Retinal pigment epithelial cell (primary cell): ENCODE data around the gene XYLT1.
"Not testable (repeated sequence)": the region's sequence is repeated elsewhere in the genome, so short reads cannot be mapped to it uniquely, and the experiment has no call there.

Experiments
- DNase-seq: peaks from one replicate; pipeline ENCODE4 v3.0.0-alpha.2; 2010; ENCODE audit warnings: low read depth
- H3K4me3 ChIP-seq: 2 replicates; pipeline ENCODE4 v1.5.1; 2011; ENCODE audit warnings: mild to moderate bottlenecking, low read length, control low read depth, moderate library complexity
- TF ChIP-seq, protein P1 (sequence below): conservative IDR thresholded peaks from 2 replicates; pipeline ENCODE4 v1.5.1; 2011; ENCODE audit warnings: low read depth, low read length, control low read depth, inconsistent platforms

XYLT1 gene

DNA sequence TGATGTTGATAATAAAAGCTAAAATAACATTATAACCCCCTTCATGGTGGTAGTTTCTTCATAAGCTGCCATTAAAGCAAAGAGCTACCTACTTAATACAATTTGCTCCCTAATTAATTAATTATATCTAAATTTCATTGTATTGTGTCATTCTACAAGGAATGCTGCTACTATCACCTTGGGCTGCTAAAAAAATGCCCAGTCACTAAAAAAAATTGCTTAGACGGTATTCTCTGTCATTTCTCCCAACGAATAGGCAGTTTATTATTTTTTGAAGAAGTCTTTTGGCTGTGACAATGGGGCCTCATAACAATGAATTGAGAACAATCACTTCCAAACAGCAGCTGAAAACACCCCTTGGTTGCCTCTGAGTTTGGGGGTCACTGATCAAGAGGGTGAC lies 59.5 kb downstream of the XYLT1 start:
- no peak for DNase-seq
- H3K4me3 ChIP-seq = no peak overlapping the region
- TF ChIP-seq, protein P1, sequence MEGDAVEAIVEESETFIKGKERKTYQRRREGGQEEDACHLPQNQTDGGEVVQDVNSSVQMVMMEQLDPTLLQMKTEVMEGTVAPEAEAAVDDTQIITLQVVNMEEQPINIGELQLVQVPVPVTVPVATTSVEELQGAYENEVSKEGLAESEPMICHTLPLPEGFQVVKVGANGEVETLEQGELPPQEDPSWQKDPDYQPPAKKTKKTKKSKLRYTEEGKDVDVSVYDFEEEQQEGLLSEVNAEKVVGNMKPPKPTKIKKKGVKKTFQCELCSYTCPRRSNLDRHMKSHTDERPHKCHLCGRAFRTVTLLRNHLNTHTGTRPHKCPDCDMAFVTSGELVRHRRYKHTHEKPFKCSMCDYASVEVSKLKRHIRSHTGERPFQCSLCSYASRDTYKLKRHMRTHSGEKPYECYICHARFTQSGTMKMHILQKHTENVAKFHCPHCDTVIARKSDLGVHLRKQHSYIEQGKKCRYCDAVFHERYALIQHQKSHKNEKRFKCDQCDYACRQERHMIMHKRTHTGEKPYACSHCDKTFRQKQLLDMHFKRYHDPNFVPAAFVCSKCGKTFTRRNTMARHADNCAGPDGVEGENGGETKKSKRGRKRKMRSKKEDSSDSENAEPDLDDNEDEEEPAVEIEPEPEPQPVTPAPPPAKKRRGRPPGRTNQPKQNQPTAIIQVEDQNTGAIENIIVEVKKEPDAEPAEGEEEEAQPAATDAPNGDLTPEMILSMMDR = no peak

DNA sequence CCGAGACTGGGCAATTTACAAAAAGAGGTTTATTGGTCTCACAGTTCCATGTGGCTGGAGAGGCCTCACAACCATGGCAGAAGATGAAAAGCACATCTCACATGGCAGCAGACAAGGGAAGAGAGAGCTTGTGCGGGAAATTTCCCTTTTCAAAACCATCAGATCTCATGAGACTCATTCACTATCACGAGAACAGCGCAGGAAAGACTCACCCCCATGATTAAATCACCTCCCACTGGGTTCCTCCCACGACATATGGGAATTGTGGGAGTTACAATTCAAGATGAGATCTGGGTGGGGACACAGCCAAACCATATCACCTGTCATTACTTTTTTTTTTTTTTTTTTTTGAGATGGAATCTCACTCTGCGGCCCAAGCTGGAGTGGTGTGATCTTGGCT lies 60.4 kb downstream of the XYLT1 start:
- DNase-seq, H3K4me3 ChIP-seq: not testable (repeated sequence)

GRCh38 chr16:17409894-17410293 lies 60.9 kb downstream of the XYLT1 start:
- no peak overlapping the region for H3K4me3 ChIP-seq
- DNase-seq = no peak
- TF ChIP-seq, protein P1 = no peak

GRCh38 chr16:17408955-17409441 lies 61.8 kb downstream of the XYLT1 start:
- no peak for DNase-seq
- TF ChIP-seq, protein P1 = no peak
- H3K4me3 ChIP-seq = no peak overlapping the region

DNA sequence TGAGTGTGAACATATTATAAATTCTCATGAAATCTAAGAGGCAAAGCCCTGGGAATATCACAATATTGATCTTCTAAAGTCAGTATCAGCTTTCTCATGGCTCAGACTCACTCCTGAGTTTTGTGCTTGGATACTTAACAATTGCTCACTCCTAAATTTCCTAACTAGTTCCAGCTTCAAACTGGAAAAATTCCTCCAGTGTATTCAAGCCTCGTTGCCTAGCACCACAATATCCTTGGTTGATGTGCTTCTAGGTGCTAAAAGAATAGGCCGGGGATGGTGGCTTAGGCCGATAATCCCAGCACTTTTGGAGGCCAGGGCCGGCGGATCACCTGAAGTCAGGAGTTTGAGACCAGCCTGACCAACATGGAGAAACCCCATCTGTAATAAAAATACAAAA lies 62.5 kb downstream of the XYLT1 start:
- H3K4me3 ChIP-seq = no peak overlapping the region
- DNase-seq = no peak
- TF ChIP-seq, protein P1 = no peak

- TF ChIP-seq, protein P1 = no peak
- no peak for DNase-seq
- H3K4me3 ChIP-seq = no peak overlapping the region
Measured at GRCh38 chr16:17407321-17407720, 63.4 kb downstream of the XYLT1 start.

DNA sequence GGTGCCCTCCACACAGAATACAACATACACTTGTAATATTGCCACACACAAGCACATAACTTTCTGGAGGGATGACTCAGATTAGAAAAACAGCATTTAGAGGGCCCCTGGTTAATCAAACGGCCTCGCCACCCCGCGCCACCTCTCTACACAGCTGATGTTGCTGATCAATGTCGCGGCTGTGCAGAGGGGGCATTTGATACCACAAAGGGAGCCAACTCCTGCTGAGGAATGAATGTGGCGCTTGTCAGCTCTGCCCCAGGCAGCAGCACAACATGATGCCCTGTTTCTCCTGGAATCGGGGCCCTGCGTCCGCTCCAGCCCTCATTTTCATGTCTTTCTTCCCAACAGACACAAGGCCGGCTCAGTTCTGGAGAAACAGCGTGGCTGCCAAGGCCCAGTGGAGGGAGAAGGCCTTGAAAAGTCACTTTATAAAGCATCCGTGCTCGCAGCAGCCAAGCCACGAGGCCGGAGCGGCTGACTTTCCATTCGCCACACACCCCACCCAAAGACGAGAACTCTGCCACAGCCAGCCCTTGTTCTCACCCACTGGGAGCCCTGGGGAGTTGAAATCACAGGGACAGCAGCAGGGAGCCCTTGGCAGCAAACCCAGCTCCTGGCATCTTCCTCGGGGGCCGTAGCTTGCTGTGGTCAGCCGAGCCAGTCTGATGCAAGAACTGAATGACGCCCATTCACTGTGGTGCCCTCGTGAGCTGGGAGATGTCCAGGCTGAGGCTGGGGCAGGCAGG lies 65.6 kb downstream of the XYLT1 start:
- DNase-seq = peak; percentile 19

More for the DNA sequence above, 65.6 kb downstream of the XYLT1 start:
- TF ChIP-seq, protein P1 = no peak
- no peak overlapping the region for H3K4me3 ChIP-seq
